AG20443 (cell line): ENCODE measurements around the gene B3GALT4.
A peak's percentile ranks its signal among the peaks of the same experiment; 100 is the strongest.

Experiments
- DNase-seq: peaks from one replicate; pipeline ENCODE4 v3.0.0; 2012; ENCODE audit warnings: low spot score, mixed read lengths

B3GALT4 gene

GRCh38 chr6:33315793-33316602 lies 39.1 kb downstream of the B3GALT4 start:
- DNase-seq, result no peak

DNA sequence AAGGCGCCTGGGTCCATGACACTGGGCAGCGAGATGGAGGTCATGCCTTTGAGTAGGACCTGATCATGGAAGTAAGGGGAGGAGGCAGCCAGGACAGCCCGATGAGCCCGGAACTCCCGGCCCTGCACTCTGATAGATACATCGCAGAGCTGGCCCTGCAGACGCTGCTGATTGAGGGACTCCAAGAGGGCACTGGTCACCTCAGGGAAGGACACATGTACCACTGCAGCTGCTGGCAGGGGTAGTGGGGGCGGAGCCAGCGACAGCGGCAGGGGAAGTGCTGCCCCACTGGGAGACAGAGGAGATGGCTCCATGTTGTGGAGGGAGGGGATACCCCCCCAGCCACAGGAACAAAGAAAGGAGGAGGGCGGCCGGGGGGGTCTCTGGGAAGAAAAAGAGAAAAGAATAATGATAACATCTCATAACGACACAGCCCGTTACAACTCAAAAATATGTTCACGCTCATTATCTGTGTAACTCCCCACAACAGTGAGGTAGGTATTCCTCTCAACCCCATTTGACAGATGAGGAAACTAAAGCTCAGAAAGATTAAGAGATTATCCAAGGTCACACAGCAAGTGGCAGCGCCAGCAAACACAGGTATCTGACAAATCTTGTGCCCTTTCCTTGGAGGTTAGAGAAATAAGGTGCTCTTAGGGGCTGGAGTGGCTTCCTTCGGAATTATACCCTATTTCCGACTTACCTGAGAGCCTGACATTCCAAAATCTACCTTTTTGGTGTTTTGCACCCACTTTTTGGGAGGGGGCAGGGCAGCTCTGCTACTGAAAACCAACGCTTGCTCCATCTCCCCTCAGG lies 39.9 kb downstream of the B3GALT4 start:
- DNase-seq, result no peak

GRCh38 chr6:33317419-33317668 lies 40.4 kb downstream of the B3GALT4 start:
- peak; percentile 90 for DNase-seq

DNA sequence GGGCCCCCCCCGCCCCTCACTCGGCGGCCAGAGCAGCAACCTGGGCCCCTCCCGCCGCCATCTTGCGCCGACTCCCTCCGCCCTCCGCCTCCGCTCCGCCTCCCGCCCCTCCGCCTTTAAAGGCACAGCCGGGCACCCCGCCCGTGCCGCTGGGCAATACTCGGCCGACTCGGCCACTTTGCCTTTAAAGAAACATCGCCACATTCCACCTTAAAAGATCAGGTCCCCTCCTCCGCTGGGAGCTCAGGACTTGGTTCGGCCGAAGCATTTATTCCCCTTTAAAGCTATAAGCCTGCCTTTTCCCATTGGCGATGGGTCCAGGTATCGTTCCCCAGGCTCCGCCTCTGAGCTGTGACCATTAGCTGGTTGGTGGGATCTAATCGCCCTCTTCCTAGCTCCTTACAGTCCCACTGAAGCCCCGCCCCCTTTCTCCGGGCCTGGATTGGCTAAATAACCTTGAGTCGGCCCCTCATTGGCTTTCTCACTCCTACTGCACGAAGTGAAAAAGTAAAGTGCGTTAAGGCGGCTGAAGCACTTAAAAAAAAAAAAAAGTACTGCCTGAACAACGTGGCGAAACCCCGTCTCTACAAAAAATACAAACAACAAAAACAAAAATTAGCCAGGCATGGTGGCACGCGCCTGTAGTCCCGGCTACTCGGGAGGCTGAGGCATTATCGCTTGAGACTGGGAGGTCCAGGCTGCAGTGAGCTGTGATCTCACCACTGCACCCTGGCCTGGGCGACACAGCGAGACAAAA lies 40.9 kb downstream of the B3GALT4 start, which contains the start of gene ZBTB22:
Gene ZBTB22 (minus strand): TSS at position 76 of the 757 bp plus-strand sequence. CDS start 828 bp downstream, outside the sequence.
- DNase-seq, result peak; percentile 93

- DNase-seq, result no peak
These were observed 41.6 kb downstream of the B3GALT4 start for GRCh38 chr6:33318426-33319073.

GRCh38 chr6:33319939-33320314 lies 43.0 kb downstream of the B3GALT4 start:
- no peak for DNase-seq

GRCh38 chr6:33320315-33321181 lies 43.6 kb downstream of the B3GALT4 start:
- DNase-seq, result peak; percentile 78

DNA sequence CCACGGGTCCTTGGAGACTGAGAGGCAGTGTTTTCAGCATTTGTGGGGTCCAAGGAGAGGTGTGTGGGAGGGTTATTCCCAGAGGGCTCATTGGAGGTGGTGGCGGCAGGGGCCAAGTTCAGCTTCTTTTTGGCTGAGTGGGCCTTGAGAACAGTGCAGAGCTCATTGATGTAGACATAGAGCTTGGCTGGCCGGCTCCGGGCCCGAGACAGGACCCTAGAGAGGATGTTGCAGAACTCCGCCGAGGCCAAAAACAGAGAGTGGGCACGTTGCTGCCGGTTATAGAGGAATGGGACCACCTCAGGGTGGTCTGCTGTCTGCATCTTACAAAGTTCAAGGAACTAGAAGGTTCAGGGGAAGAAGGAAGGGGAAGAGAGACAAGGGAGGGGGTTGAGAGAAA lies 44.3 kb downstream of the B3GALT4 start:
- no peak for DNase-seq

GRCh38 chr6:33323623-33323948 lies 46.7 kb downstream of the B3GALT4 start:
- no peak for DNase-seq

DNA sequence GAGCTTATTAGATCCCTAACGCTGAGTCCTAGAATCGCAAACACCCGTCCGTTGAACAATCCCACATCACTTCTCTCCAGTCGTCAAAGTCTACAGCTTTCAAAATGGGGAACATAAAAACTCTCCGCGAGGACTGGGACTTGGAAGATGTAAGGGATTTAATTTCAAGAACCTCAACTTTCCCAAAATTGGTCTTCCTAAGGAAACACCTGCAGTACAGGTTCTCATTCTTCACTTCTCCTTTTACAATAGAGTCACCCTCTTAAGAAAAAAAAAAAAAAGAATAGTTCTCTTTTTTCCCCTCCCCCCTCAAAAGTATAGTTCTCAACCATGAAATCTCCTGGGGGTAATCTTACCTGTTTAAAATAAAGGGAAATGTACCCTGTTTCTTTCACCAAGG lies 47.2 kb downstream of the B3GALT4 start:
- DNase-seq, result no peak
